Memory B cell (primary cell): ENCODE measurements around the gene POLG.
A peak's percentile ranks its signal among the peaks of the same experiment; 100 is the strongest.

Source experiments
- ATAC-seq: fragments of 150-1000 bp; cut with Tn5 transposase; 2 replicates; pipeline ENCODE4 v1.10.0; 2021; ENCODE audit warnings: low read depth, mild to moderate bottlenecking, moderate library complexity
- DNase-seq, 2 donors: peaks; one replicate each; pipeline ENCODE4 v3.0.0; 2022; ENCODE audit warnings: low spot score in 2 of 2
- H3K27ac Mint-ChIP-seq: one replicate; pipeline ENCODE4 v1.8.0; 2022; ENCODE audit warnings: mild to moderate bottlenecking, moderate library complexity, mixed read lengths
- H3K27me3 Mint-ChIP-seq: one replicate; pipeline ENCODE4 v1.8.0; 2022; ENCODE audit warnings: mixed read lengths
- H3K36me3 Mint-ChIP-seq: one replicate; pipeline ENCODE4 v1.8.0; 2022; ENCODE audit warnings: mild to moderate bottlenecking, mixed read lengths
- H3K4me1 Mint-ChIP-seq: one replicate; pipeline ENCODE4 v1.8.0; 2022; ENCODE audit warnings: mixed read lengths
- H3K4me3 Mint-ChIP-seq: one replicate; pipeline ENCODE4 v1.8.0; 2022; ENCODE audit warnings: mild to moderate bottlenecking, moderate library complexity, mixed read lengths
- H3K9me3 Mint-ChIP-seq: one replicate; pipeline ENCODE4 v1.8.0; 2022; ENCODE audit warnings: mixed read lengths

POLG gene

DNA sequence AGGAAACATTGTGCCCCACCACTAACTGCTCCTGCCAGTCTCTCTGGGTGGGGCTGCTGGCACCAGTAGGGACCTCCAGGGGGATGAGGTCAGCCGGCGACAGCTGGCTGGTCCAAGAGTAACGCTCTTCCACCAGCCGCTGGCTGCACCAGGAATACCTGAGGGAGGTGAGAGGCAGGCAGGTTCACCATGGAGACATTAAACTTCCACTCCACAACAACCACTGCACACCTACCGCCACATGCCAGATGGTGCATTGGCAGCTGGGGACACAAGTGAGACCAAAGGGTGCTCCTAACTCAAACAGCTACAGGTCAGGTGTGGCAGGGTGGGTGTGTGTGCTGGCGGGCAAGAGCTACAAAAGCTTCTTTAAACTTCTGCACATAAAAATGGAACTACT, 4.5 kb downstream of the POLG start:
- DNase-seq = no peak
- Mint-ChIP-seq H3K27ac (no peak overlapping the region), H3K9me3 (peaks cover 2% of the 10 kb centered on the region), H3K36me3 (peaks cover 27% of the 10 kb centered on the region), H3K4me1 (peaks cover 25% of the 10 kb centered on the region), H3K4me3 (no peak overlapping the region), H3K27me3 (no peaks in the 10 kb centered on the region)
- no peak for ATAC-seq

DNA sequence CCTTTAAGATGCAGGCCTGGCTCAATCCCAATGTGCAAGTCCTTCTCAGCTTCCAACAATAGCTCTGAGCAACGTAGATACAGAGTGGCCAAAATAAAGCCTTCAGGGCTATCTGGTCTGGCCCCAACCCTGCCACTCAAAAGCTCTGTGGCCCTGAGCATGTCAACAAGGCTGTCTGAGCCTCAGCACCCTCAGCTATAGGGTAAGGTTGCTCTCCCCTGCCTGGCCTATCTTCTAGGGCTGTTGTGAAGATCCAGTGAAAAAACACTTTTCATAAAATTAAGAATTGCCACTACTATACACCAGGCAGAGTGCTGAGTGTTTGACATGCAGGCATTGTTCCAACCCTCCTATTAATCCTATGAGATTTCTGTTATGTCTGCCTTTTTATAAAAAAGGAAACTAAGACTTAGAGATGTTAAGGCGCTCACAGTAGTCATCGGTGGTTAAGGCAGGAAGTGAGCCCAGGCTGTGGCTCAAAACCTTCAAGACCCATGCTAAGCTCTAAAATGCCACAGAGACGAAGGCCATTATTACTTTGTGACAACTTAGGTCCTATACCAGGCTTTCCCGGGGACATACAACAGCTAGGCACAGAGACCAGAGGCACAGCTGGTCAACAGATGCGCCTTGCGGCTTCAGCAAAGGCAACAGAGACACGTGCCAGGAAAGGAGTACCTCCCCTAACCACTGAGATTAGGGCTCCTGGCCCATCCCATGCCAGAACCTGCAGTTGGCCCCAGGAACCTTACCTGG, 5.1 kb downstream of the POLG start:
- Mint-ChIP-seq H3K4me3 (no peak overlapping the region), H3K27ac (no peak overlapping the region), H3K9me3 (no peaks in the 10 kb centered on the region), H3K36me3 (peaks cover 32% of the 10 kb centered on the region), H3K4me1 (peaks cover 25% of the 10 kb centered on the region), H3K27me3 (no peaks in the 10 kb centered on the region)
- DNase-seq = no peak
- no peak for ATAC-seq

GRCh38 chr15:89328398-89329254, 6.0 kb downstream of the POLG start:
- Mint-ChIP-seq H3K9me3 (no peaks in the 10 kb centered on the region), H3K27ac (no peak overlapping the region), H3K36me3 (peaks cover 34% of the 10 kb centered on the region), H3K27me3 (no peaks in the 10 kb centered on the region), H3K4me3 (no peak overlapping the region), H3K4me1 (peaks cover 23% of the 10 kb centered on the region)
- DNase-seq = no peak
- ATAC-seq = no peak

DNA sequence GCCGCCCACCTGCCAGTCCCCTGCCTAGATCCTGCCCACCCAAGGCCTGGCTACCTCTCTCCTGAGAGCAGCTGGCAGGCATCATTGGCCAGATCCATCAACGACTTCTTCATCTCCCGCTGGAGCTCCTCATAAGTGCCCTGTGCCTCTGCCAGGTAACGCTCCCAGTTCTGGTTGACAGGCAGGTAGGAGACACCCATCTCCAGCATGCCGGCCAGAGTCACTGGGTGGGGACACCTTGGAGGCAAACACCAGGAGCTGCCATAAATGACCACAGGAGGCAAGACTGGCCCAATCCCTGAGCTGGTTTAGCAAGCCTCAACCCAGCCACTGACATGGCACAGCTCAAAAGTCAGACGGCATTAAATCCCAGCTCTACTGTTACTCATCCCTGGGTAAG, 7.5 kb downstream of the POLG start:
- DNase-seq (no peak), ATAC-seq (no peak)
- Mint-ChIP-seq H3K4me1 (peaks cover 20% of the 10 kb centered on the region), H3K27ac (no peak overlapping the region), H3K9me3 (no peaks in the 10 kb centered on the region), H3K36me3 (peaks cover 35% of the 10 kb centered on the region), H3K4me3 (no peak overlapping the region), H3K27me3 (no peaks in the 10 kb centered on the region)

DNA sequence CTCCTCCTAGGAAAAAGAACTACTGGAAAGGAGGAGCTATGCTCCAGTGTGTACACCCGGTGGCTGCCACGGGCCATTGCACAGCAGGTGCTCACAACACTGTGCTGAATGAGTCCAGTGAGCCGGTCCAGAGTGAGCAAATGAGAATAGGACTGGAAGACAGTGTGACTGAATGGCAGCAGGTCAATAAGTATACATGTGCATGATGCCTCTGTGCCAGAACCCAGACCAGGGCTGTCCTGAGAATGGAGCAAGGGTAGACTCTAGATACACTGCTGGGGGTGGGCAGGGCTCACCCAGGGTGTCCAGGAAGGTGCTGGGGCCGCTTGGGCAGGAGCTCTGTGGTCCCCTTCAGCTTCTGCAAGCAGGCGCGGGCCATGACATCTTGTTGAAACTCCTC, 8.3 kb downstream of the POLG start:
- peaks cover 14% of the 10 kb centered on the region for H3K4me1 Mint-ChIP-seq
- DNase-seq (no peak), ATAC-seq (no peak)
- H3K4me3 Mint-ChIP-seq = no peak overlapping the region
- H3K27me3 Mint-ChIP-seq = no peaks in the 10 kb centered on the region
- peaks cover 32% of the 10 kb centered on the region for H3K36me3 Mint-ChIP-seq
- no peaks in the 10 kb centered on the region for H3K9me3 Mint-ChIP-seq
- H3K27ac Mint-ChIP-seq = no peak overlapping the region

GRCh38 chr15:89325039-89325803, 9.4 kb downstream of the POLG start:
- ATAC-seq = no peak
- H3K27ac Mint-ChIP-seq = no peak overlapping the region
- peaks cover 32% of the 10 kb centered on the region for H3K36me3 Mint-ChIP-seq
- no peak for DNase-seq
- H3K4me3 Mint-ChIP-seq = no peak overlapping the region
- H3K27me3 Mint-ChIP-seq = no peaks in the 10 kb centered on the region
- H3K9me3 Mint-ChIP-seq = no peaks in the 10 kb centered on the region
- peaks cover 11% of the 10 kb centered on the region for H3K4me1 Mint-ChIP-seq

GRCh38 chr15:89323825-89324224, 10.8 kb downstream of the POLG start:
- Mint-ChIP-seq H3K36me3 (peaks cover 42% of the 10 kb centered on the region), H3K27me3 (no peaks in the 10 kb centered on the region), H3K27ac (peak overlapping the region; percentile 38), H3K9me3 (no peaks in the 10 kb centered on the region), H3K4me3 (no peak overlapping the region), H3K4me1 (peaks cover 11% of the 10 kb centered on the region)
- DNase-seq (no peak), ATAC-seq (no peak)

GRCh38 chr15:89322822-89323221, 11.8 kb downstream of the POLG start:
- Mint-ChIP-seq H3K4me1 (peaks cover 9% of the 10 kb centered on the region), H3K27ac (no peak overlapping the region), H3K4me3 (no peak overlapping the region), H3K27me3 (no peaks in the 10 kb centered on the region), H3K9me3 (no peaks in the 10 kb centered on the region), H3K36me3 (peaks cover 39% of the 10 kb centered on the region)
- no peak for DNase-seq
- no peak for ATAC-seq

DNA sequence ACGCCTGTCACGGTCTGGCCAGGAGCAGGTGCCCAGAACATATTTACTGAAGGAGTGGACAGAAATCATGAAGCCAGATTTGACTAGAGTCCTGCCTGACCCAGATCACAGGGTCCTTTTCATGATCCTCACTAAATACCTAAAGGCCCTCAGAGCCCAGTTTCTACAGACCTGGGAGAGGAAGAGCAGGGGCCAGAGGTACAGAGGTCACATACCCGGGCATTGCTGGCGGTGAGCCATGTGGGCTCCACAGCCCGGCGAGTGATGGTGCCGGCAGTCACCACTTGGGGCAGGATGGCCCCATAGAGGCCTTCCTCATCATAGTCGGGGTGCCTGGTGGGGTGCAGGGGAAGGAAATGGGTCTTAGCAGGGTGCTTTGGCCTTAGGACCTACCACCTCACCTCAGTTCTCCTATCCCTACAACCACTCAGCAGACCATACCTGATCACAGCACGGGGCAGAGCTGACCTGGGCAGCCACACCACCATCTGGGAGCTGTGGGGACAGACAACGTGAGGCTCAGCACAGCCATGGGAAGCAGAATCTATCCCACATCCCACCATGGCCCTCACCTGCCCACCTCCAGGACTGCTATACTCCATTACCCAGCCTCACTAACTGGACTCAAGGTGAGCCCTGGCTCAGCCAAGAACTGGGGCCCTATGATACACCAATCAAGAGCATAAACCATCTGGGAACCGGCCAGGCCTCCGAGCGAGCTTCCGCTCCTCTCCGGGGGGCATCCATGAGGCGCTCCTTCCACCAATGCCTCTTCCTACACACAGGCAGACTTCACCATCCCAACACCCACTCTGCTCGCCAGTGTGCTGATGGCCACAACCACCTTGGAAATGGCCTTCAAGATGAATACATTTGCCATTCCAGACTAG, 12.9 kb downstream of the POLG start:
- Mint-ChIP-seq H3K27me3 (no peaks in the 10 kb centered on the region), H3K36me3 (peaks cover 32% of the 10 kb centered on the region), H3K4me3 (no peak overlapping the region), H3K9me3 (no peaks in the 10 kb centered on the region), H3K27ac (peak overlapping the region; percentile 35), H3K4me1 (peaks cover 7% of the 10 kb centered on the region)
- ATAC-seq (no peak), DNase-seq (no peak)

DNA sequence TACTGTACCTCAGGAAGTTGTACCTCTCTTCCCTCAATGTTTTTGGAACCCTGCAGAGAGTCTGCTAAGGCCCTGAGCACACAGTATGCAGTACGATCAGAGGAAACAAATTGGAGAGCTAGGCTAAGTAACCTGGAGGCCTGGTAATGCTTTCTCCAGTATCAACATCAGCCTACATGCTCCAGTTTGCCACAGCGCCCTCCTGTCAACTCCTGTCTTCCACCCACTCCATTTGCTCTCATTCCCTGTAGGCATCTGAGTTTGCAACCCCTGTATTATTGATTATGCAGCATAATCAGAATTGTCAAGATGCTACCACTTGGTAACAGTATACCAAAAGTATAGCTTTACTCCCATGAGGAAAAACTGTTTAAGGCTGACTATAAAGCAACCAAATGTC, 14.4 kb downstream of the POLG start:
- no peaks in the 10 kb centered on the region for H3K27me3 Mint-ChIP-seq
- ATAC-seq (no peak), DNase-seq (no peak)
- H3K36me3 Mint-ChIP-seq = peaks cover 37% of the 10 kb centered on the region
- peak overlapping the region; percentile 52 for H3K27ac Mint-ChIP-seq
- no peaks in the 10 kb centered on the region for H3K9me3 Mint-ChIP-seq
- no peak overlapping the region for H3K4me3 Mint-ChIP-seq
- peaks cover 9% of the 10 kb centered on the region for H3K4me1 Mint-ChIP-seq

GRCh38 chr15:89319678-89320077, 14.9 kb downstream of the POLG start:
- peaks cover 36% of the 10 kb centered on the region for H3K36me3 Mint-ChIP-seq
- H3K9me3 Mint-ChIP-seq = no peaks in the 10 kb centered on the region
- H3K27me3 Mint-ChIP-seq = no peaks in the 10 kb centered on the region
- peaks cover 5% of the 10 kb centered on the region for H3K4me1 Mint-ChIP-seq
- H3K4me3 Mint-ChIP-seq = no peak overlapping the region
- no peak for ATAC-seq
- no peak for DNase-seq
- peak overlapping the region; percentile 52 for H3K27ac Mint-ChIP-seq

DNA sequence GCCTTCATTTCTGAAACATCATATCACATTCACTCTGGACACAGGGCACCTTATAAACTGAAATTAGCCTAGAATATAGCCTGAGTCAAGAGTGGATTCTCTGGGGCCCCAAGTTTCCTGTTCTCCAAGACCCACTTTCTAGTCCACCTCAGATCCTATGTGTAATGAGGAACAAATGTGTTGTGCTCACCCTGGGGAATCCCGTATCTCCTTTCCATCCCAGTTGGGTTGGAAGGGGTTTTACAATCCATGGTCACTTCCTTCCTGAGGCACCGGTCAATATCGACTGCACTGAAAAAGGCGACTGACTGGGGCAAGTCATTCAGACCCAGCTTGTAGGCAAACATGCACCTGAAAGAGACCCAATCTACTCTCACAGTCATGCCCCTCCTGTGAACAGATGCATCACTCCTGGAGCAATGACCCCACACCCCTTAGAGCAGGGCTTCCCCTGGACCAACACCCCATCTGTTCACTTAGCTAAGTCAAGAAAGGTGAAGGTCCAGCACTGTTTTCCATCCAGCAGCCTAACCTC, 17.4 kb downstream of the POLG start:
- Mint-ChIP-seq H3K4me1 (peaks cover 14% of the 10 kb centered on the region), H3K9me3 (no peaks in the 10 kb centered on the region), H3K4me3 (no peak overlapping the region), H3K36me3 (peaks cover 29% of the 10 kb centered on the region), H3K27ac (peak overlapping the region; percentile 18), H3K27me3 (no peaks in the 10 kb centered on the region)
- ATAC-seq (no peak), DNase-seq (no peak)

DNA sequence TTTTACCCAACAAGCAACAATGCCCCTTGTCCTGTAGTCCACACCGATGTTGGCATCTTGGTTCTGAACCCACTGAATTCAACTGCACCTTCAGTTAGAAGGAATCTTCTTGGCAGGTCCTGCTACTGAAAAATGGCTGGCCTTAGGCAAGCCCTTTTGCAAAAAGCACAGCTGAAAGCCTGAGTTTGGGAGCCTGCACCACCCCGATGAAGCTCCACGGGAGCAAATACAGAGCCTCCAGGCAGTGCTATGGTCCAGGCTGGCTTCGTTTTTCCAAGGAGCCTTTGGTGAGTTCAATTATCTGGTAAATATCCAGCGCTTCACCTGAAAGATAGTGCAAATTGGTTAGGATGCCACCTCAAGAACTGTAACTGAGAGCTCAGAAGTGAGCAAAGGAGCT, 18.1 kb downstream of the POLG start:
- peaks cover 14% of the 10 kb centered on the region for H3K4me1 Mint-ChIP-seq
- no peak overlapping the region for H3K27ac Mint-ChIP-seq
- no peak for ATAC-seq
- DNase-seq = no peak
- peaks cover 29% of the 10 kb centered on the region for H3K36me3 Mint-ChIP-seq
- H3K27me3 Mint-ChIP-seq = no peaks in the 10 kb centered on the region
- no peaks in the 10 kb centered on the region for H3K9me3 Mint-ChIP-seq
- no peak overlapping the region for H3K4me3 Mint-ChIP-seq
